ENCODE results near the gene FKBP1A. TPM values are rescaled to one million over a fixed set of nuclear protein-coding genes. Genes with fewer than 3 reads are reported as not detected.

Gene FKBP1A
- total and polyA plus RNA-seq, 9 of the 15 experiments (the other 6 are each of a cell fraction or from before 2014, with no cell fraction given): 48.8 to 502 (median 89.6) TPM

DNA sequence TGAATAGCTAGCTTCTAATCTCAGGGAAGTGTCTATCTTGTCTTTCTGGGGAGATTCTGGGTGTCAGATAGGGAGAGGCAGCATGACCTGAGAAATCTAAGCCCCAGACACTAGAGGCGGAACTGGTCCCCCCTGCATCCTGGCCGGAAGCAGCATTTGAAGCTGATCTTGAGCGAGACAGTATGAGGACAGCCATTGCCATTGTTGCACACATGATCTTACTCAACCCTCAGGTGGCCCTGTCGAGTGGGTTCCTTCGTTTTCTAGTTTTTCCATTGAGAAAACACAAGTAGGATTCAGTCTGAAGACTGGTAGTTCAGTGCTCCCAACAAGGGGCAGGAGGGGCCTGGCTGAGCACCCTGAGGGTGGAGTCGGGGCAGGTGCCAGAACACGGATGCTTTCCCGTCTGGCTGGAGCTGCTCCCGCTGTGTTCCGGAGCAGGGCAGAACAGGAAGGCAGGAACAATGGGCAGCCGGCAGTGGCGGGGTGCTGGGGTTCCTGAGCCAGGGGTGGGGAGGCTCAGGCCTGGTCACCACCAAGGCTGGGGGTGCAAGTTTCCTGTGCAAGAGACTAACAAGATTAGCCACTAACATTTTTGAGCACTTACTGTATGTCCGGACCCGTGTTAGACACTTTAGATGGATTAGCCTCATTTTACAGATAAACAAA lies 56.0 kb downstream of the FKBP1A start:
- H3K36me3 ChIP-seq (ENCODE audit: control insufficient read depth, insufficient read depth, low read length): peaks cover 5% of the 10 kb centered on the region; the same call in 1 of the 3 replicates
- H3K9ac ChIP-seq (ENCODE audit: insufficient read depth in 1 of 2, low read depth in 2 of 2, low read length in 2 of 2): no peak overlapping the region
- H3K9me3 ChIP-seq (replicated peaks; ENCODE audit: control insufficient read depth, insufficient read depth, low read depth, low read length): no peaks in the 10 kb centered on the region
- no peak overlapping the region for H2AFZ ChIP-seq (ENCODE audit: low read depth, low read length)
- ChIA-PET CTCF (ENCODE audit: low intra/inter-chr PET ratio) (no interaction called here), POLR2A (no interaction called here)
- BruUV-seq (replicated peaks): no TSS peak
- no peak for TF ChIP-seq ARNT (IDR thresholded peaks at IDR 0.05)
- 0 out of 2 replicates have a peak, but pooled peaks have one; percentile 27 for TF ChIP-seq POLR2G (IDR thresholded peaks at IDR 0.05; ENCODE audit: low read depth, low read length)
- WGBS (ENCODE audit: insufficient coverage, low coverage, missing lambda C conversion rate): 75% methylated on average over 8 of the region's 14 CpGs
- ATAC-seq: no peak
- intact Hi-C loops (cut with micrococcal nuclease): no loop called here
- no peak overlapping the region for H3K27ac ChIP-seq (ENCODE audit: extremely low read depth, low read depth, low read length)
- H3K79me2 ChIP-seq (ENCODE audit: control insufficient read depth, insufficient read depth, low read length): no peaks in the 10 kb centered on the region
- in situ Hi-C loops (cut with MboI): no loop called here
- H3K27me3 ChIP-seq (ENCODE audit: control insufficient read depth in 2 of 2, insufficient read depth in 2 of 2, low read length in 2 of 2): no peaks in the 10 kb centered on the region
- peaks cover 9% of the 10 kb centered on the region; the same call in 1 of the 2 replicates for H4K20me1 ChIP-seq (replicated peaks; ENCODE audit: control insufficient read depth, insufficient read depth, low read length)
- no peak for DNase-seq (ENCODE audit: extremely low read depth in 1 of 4, low spot score in 3 of 4)
- no peaks in the 10 kb centered on the region for H3K9me1 ChIP-seq (ENCODE audit: control insufficient read depth, insufficient read depth, low read length)
- peaks cover 0 to 4% of the 10 kb centered on the region in 2 experiments; a peak in 2 of 5 replicates for H3K4me1 ChIP-seq (replicated peaks in 1 of 2; ENCODE audit: control insufficient read depth in 2 of 2, insufficient read depth in 2 of 2, low read length in 2 of 2)
- no peak for FAIRE-seq
- no peak overlapping the region for H3K4me2 ChIP-seq (ENCODE audit: insufficient read depth, low read length)
- no peak overlapping the region for H3K4me3 ChIP-seq

DNA sequence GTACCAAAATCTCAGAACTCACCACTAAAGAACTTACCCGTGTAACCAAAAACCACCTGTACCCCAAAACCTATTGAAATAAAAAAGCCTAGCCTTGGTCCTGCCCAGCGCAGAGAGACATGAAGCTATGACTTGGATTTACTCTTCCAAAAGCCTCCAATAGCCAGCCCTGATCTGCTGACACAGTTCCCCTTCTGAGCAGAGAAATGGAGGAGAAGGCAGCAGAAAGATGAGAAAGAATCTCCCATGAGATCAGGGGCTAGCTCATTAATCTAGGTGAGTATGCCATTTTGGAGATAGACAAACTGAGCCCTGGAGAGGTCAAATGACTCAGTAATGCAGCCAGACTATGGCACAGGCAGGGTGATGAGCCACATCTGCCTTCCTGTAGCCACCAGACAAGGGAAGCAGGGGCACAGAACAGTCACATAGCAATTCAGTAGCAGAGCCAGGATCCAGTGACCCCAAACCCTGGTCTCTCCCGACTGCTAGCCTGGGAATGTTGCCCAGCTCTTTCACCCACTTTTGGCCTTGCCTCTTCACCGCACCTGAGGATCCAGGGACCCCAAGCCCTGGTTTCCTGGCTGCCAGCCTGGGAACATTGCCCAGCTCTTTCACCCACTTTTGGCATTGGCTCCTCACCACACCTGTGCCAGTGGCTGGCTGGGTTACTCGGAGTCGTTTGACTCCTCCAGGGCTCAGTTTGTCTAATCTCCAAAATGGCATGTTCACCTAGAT lies 56.7 kb downstream of the FKBP1A start:
- POLR2A ChIA-PET: interaction anchor here (0.9 kb wide), 1 partner anchor 13 kb away, joined by 3 read pairs; no protein-coding TSS in a partner anchor
- intact Hi-C loops (cut with micrococcal nuclease): no loop called here
- H3K79me2 ChIP-seq (ENCODE audit: control insufficient read depth, insufficient read depth, low read length): no peaks in the 10 kb centered on the region
- no peaks in the 10 kb centered on the region for H3K9me3 ChIP-seq (replicated peaks; ENCODE audit: control insufficient read depth, insufficient read depth, low read depth, low read length)
- no TSS peak for BruUV-seq (replicated peaks)
- peaks cover 5% of the 10 kb centered on the region; the same call in 1 of the 2 replicates for H4K20me1 ChIP-seq (replicated peaks; ENCODE audit: control insufficient read depth, insufficient read depth, low read length)
- no peak for DNase-seq (ENCODE audit: extremely low read depth in 1 of 4, low spot score in 3 of 4)
- in situ Hi-C loops (cut with MboI): no loop called here
- CTCF ChIA-PET (ENCODE audit: low intra/inter-chr PET ratio): no interaction called here
- H3K27ac ChIP-seq (ENCODE audit: extremely low read depth, low read depth, low read length): no peak overlapping the region
- no peak overlapping the region for H3K4me2 ChIP-seq (ENCODE audit: insufficient read depth, low read length)
- no peaks in the 10 kb centered on the region for H3K9me1 ChIP-seq (ENCODE audit: control insufficient read depth, insufficient read depth, low read length)
- H3K4me3 ChIP-seq: no peak overlapping the region
- ATAC-seq: no peak
- no peaks in the 10 kb centered on the region for H3K27me3 ChIP-seq (ENCODE audit: control insufficient read depth in 2 of 2, insufficient read depth in 2 of 2, low read length in 2 of 2)
- TF ChIP-seq, protein P1, sequence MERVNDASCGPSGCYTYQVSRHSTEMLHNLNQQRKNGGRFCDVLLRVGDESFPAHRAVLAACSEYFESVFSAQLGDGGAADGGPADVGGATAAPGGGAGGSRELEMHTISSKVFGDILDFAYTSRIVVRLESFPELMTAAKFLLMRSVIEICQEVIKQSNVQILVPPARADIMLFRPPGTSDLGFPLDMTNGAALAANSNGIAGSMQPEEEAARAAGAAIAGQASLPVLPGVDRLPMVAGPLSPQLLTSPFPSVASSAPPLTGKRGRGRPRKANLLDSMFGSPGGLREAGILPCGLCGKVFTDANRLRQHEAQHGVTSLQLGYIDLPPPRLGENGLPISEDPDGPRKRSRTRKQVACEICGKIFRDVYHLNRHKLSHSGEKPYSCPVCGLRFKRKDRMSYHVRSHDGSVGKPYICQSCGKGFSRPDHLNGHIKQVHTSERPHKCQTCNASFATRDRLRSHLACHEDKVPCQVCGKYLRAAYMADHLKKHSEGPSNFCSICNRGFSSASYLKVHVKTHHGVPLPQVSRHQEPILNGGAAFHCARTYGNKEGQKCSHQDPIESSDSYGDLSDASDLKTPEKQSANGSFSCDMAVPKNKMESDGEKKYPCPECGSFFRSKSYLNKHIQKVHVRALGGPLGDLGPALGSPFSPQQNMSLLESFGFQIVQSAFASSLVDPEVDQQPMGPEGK (CRISPR knock-in tag; IDR thresholded peaks at IDR 0.05; ENCODE audit: borderline replicate concordance): no peak
- peak; percentile 50; the same call in 1 of the 2 replicates for TF ChIP-seq ESRRA (IDR thresholded peaks at IDR 0.05; ENCODE audit: borderline replicate concordance, low read depth)
- peaks cover 7% of the 10 kb centered on the region; the same call in 1 of the 3 replicates for H3K36me3 ChIP-seq (ENCODE audit: control insufficient read depth, insufficient read depth, low read length)
- FAIRE-seq: no peak
- peaks cover 0 to 4% of the 10 kb centered on the region in 2 experiments; a peak in 2 of 5 replicates for H3K4me1 ChIP-seq (replicated peaks in 1 of 2; ENCODE audit: control insufficient read depth in 2 of 2, insufficient read depth in 2 of 2, low read length in 2 of 2)
- H2AFZ ChIP-seq (ENCODE audit: low read depth, low read length): no peak overlapping the region
- WGBS (ENCODE audit: insufficient coverage, low coverage, missing lambda C conversion rate): 76% methylated on average over 4 of the region's 6 CpGs
- no peak overlapping the region for H3K9ac ChIP-seq (ENCODE audit: insufficient read depth in 1 of 2, low read depth in 2 of 2, low read length in 2 of 2)

Measured in K562 (cell line).